ENCODE results near the gene AP4B1. TPM values are rescaled to one million over a fixed set of nuclear protein-coding genes. Genes with fewer than 3 reads are reported as not detected.

The AP4B1 gene
- total and polyA plus RNA-seq, 9 of the 15 experiments (the other 6 are each of a cell fraction or from before 2014, with no cell fraction given), result 15.8 to 36.5 (median 24.6) TPM

GRCh38 chr1:113931451-113931851 lies 26.9 kb upstream of the AP4B1 start (continued):
- TF ChIP-seq RBFOX2 (IDR thresholded peaks at IDR 0.05; ENCODE audit: low read depth, low read length) (no peak), STAT5A (IDR thresholded peaks at IDR 0.05; ENCODE audit: borderline replicate concordance, low read length) (no peak), DPF2 (IDR thresholded peaks at IDR 0.05) (peak; percentile 29; the same call in 1 of the 2 replicates), MTF1 (CRISPR knock-in tag; IDR thresholded peaks at IDR 0.05; ENCODE audit: borderline replicate concordance) (no peak), MYC (IDR thresholded peaks at IDR 0.05; ENCODE audit: low read depth, low read length) (no peak), MYC (CRISPR knock-in tag; IDR thresholded peaks at IDR 0.05; ENCODE audit: borderline replicate concordance, low read depth) (no peak), LEF1 (IDR thresholded peaks at IDR 0.05) (0 out of 2 replicates have a peak, but pooled peaks have one; percentile 16), HLTF (IDR thresholded peaks at IDR 0.05) (no peak), UBTF (IDR thresholded peaks at IDR 0.05; ENCODE audit: borderline replicate concordance in 1 of 2, low read depth in 2 of 2, low read length in 2 of 2) (no peak), HOXB6 (CRISPR knock-in tag; IDR thresholded peaks at IDR 0.05; ENCODE audit: borderline replicate concordance) (no peak), ARHGAP35 (IDR thresholded peaks at IDR 0.05; ENCODE audit: partially characterized antibody) (no peak), TCF3 (CRISPR knock-in tag; IDR thresholded peaks at IDR 0.05) (peak; percentile 41; the same call in 1 of the 2 replicates), HNRNPH1 (optimal IDR thresholded peaks at IDR 0.05; ENCODE audit: low read depth, low read length) (no peak), NR2C1 (IDR thresholded peaks at IDR 0.05) (no peak), NR2C1 (tag; IDR thresholded peaks at IDR 0.05) (no peak), ZNF232 (CRISPR knock-in tag; IDR thresholded peaks at IDR 0.05) (no peak), ASH1L (IDR thresholded peaks at IDR 0.05; ENCODE audit: borderline replicate concordance, low read depth, partially characterized antibody) (no peak), SMAD1 (IDR thresholded peaks at IDR 0.05; ENCODE audit: low read depth, low read length, partially characterized antibody) (no peak), ZC3H11A (IDR thresholded peaks at IDR 0.05; ENCODE audit: low read depth, low read length) (no peak), ATF3 (IDR thresholded peaks at IDR 0.05) (peak; percentile 66), ATF3 (CRISPR knock-in tag; conservative IDR thresholded peaks at IDR 0.05) (0 out of 2 replicates have a peak, but pooled peaks have one; percentile 19), POLR2AphosphoS2 (IDR thresholded peaks at IDR 0.05; ENCODE audit: low read length) (no peak), FOXP1 (CRISPR knock-in tag; IDR thresholded peaks at IDR 0.05) (no peak), DACH1 (IDR thresholded peaks at IDR 0.05; ENCODE audit: partially characterized antibody) (no peak), GABPA (tag; conservative IDR thresholded peaks at IDR 0.05; ENCODE audit: low read depth) (peak; percentile 41), ZNF408 (CRISPR knock-in tag; IDR thresholded peaks at IDR 0.05; ENCODE audit: low read depth) (no peak), THRA (IDR thresholded peaks at IDR 0.05) (no peak), NBN (IDR thresholded peaks at IDR 0.05; ENCODE audit: low read depth) (no peak)

Data from K562 (cell line).